HEK293 (cell line): ENCODE data around the gene MORF4L1.

ENCODE experiments used
- CTCF ChIA-PET: fragments of 350-600 bp; formaldehyde crosslinking; extraction: SDS; loops from one replicate; lab custom pipeline; 2021; ENCODE audit warnings: antibody characterized with exemption; lab: Yijun Ruan, JAX
- POLR2A ChIA-PET: fragments of 300-600 bp; formaldehyde crosslinking; extraction: SDS; loops from one replicate; lab custom pipeline; 2020; ENCODE audit warnings: antibody characterized with exemption, inconsistent platforms; lab: Yijun Ruan, JAX
- H3K27ac ChIP-seq: fragments of 200-500 bp; sonication (Bioruptor generic); 2 replicates; pipeline ENCODE4 v1.5.1; 2014; ENCODE audit warnings: low read depth, low read length, control low read depth, inconsistent platforms; ENCODE audit errors: extremely low read depth
- H3K36me3 ChIP-seq, 2 experiments: fragments of 200-500 bp in 1 of 2; sonication (Bioruptor generic) in 1 of 2; 1 replicate in 1 of 2; 2 replicates in 1 of 2; pipeline ENCODE4 v1.5.1; 2014 to 2017; ENCODE audit warnings: inconsistent platforms in 2 of 2, low read length in 2 of 2; ENCODE audit not compliant: control insufficient read depth in 2 of 2, insufficient read depth in 1 of 2
- H3K4me1 ChIP-seq: fragments of 200-500 bp; sonication (Bioruptor generic); 2 replicates; pipeline ENCODE4 v1.5.1; 2014; ENCODE audit warnings: mild to moderate bottlenecking, low read length, inconsistent platforms; ENCODE audit not compliant: control insufficient read depth, insufficient read depth
- H3K4me3 ChIP-seq: 2 replicates; pipeline ENCODE4 v1.5.1; 2011; ENCODE audit warnings: low read depth, mild to moderate bottlenecking, control low read depth, low read length, moderate library complexity
- H3K9me3 ChIP-seq: fragments of 200-500 bp; sonication (Bioruptor generic); 2 replicates; pipeline ENCODE4 v1.5.1; 2014; ENCODE audit warnings: low read depth, low read length, inconsistent platforms; ENCODE audit not compliant: control insufficient read depth, insufficient read depth
- INSM2 ChIP-seq: fragments of 450-650 bp; formaldehyde crosslinking; IDR thresholded peaks from 2 replicates; pipeline ENCODE4 v1.5.1; 2016; ENCODE audit warnings: missing biosample characterization, missing genetic modification characterization
- KLF10 ChIP-seq: fragments of 450-650 bp; IDR thresholded peaks from 2 replicates; pipeline ENCODE4 v1.5.1; 2018; ENCODE audit warnings: missing biosample characterization, mild to moderate bottlenecking, missing genetic modification characterization
- KLF17 ChIP-seq: fragments of 450-650 bp; formaldehyde crosslinking; IDR thresholded peaks from 2 replicates; pipeline ENCODE4 v1.5.1; 2016; ENCODE audit warnings: missing biosample characterization, missing genetic modification characterization
- SCRT1 ChIP-seq: fragments of 450-650 bp; formaldehyde crosslinking; IDR thresholded peaks from 2 replicates; pipeline ENCODE4 v1.5.1; 2016; ENCODE audit warnings: missing biosample characterization, missing genetic modification characterization, borderline replicate concordance
- ZBTB49 ChIP-seq: fragments of 450-650 bp; formaldehyde crosslinking; IDR thresholded peaks from 2 replicates; pipeline ENCODE4 v1.5.1; 2016; ENCODE audit warnings: missing biosample characterization, missing genetic modification characterization, low read depth
- ZFP41 ChIP-seq: fragments of 450-650 bp; formaldehyde crosslinking; IDR thresholded peaks from 2 replicates; pipeline ENCODE4 v1.5.1; 2016; ENCODE audit warnings: missing biosample characterization, missing genetic modification characterization, borderline replicate concordance
- ZFP69B ChIP-seq: fragments of 450-650 bp; formaldehyde crosslinking; IDR thresholded peaks from 2 replicates; pipeline ENCODE4 v1.5.1; 2016; ENCODE audit warnings: missing biosample characterization, missing genetic modification characterization
- ZIC2 ChIP-seq: fragments of 450-650 bp; formaldehyde crosslinking; IDR thresholded peaks from 2 replicates; pipeline ENCODE4 v1.5.1; 2016; ENCODE audit warnings: missing biosample characterization, missing genetic modification characterization
- ZNF112 ChIP-seq: fragments of 450-650 bp; formaldehyde crosslinking; IDR thresholded peaks from 2 replicates; pipeline ENCODE4 v1.5.0; 2017; ENCODE audit warnings: missing biosample characterization, missing genetic modification characterization
- ZNF114 ChIP-seq: fragments of 450-650 bp; formaldehyde crosslinking; IDR thresholded peaks from 2 replicates; pipeline ENCODE4 v1.5.0; 2017; ENCODE audit warnings: missing biosample characterization, missing genetic modification characterization
- ZNF175 ChIP-seq: fragments of 450-650 bp; formaldehyde crosslinking; IDR thresholded peaks from 2 replicates; pipeline ENCODE4 v1.5.1; 2016; ENCODE audit warnings: missing biosample characterization, missing genetic modification characterization
- ZNF184 ChIP-seq: fragments of 450-650 bp; IDR thresholded peaks from 2 replicates; pipeline ENCODE4 v1.5.1; 2018; ENCODE audit warnings: missing biosample characterization, mild to moderate bottlenecking, missing genetic modification characterization
- ZNF2 ChIP-seq: fragments of 450-650 bp; formaldehyde crosslinking; IDR thresholded peaks from 2 replicates; pipeline ENCODE4 v1.5.1; 2016; ENCODE audit warnings: missing biosample characterization, missing genetic modification characterization
- ZNF214 ChIP-seq: fragments of 450-650 bp; formaldehyde crosslinking; IDR thresholded peaks from 2 replicates; pipeline ENCODE4 v1.5.1; 2017; ENCODE audit warnings: missing biosample characterization, mild to moderate bottlenecking, missing genetic modification characterization, borderline replicate concordance
- ZNF521 ChIP-seq: fragments of 450-650 bp; formaldehyde crosslinking; IDR thresholded peaks from 2 replicates; pipeline ENCODE4 v1.5.1; 2017; ENCODE audit warnings: missing biosample characterization, mild to moderate bottlenecking, missing genetic modification characterization
- ZNF558 ChIP-seq: fragments of 450-650 bp; formaldehyde crosslinking; IDR thresholded peaks from 2 replicates; pipeline ENCODE4 v1.5.1; 2016; ENCODE audit warnings: missing biosample characterization, missing genetic modification characterization
- ZNF561 ChIP-seq: fragments of 450-650 bp; IDR thresholded peaks from 2 replicates; pipeline ENCODE4 v1.5.1; 2018; ENCODE audit warnings: missing biosample characterization, missing genetic modification characterization, borderline replicate concordance
- ZNF621 ChIP-seq: fragments of 450-650 bp; formaldehyde crosslinking; IDR thresholded peaks from 2 replicates; pipeline ENCODE4 v1.5.1; 2017; ENCODE audit warnings: missing biosample characterization, missing genetic modification characterization
- ZNF626 ChIP-seq: fragments of 450-650 bp; sonication (Bioruptor Pico); formaldehyde crosslinking; IDR thresholded peaks from 2 replicates; pipeline ENCODE4 v1.5.1; 2018; ENCODE audit warnings: missing biosample characterization, missing genetic modification characterization, inconsistent platforms
- ZNF658 ChIP-seq: fragments of 450-650 bp; formaldehyde crosslinking; IDR thresholded peaks from 2 replicates; pipeline ENCODE4; 2016; ENCODE audit warnings: missing biosample characterization, missing genetic modification characterization
- ZNF747 ChIP-seq: fragments of 450-650 bp; formaldehyde crosslinking; IDR thresholded peaks from 2 replicates; pipeline ENCODE4 v1.5.1; 2016; ENCODE audit warnings: missing biosample characterization, missing genetic modification characterization
- ZNF785 ChIP-seq: fragments of 450-650 bp; formaldehyde crosslinking; IDR thresholded peaks from 2 replicates; pipeline ENCODE4 v1.5.1; 2016; ENCODE audit warnings: missing biosample characterization, missing genetic modification characterization
- ZNF791 ChIP-seq: fragments of 450-650 bp; formaldehyde crosslinking; IDR thresholded peaks from 2 replicates; pipeline ENCODE4 v1.5.1; 2016; ENCODE audit warnings: missing biosample characterization, missing genetic modification characterization
- ZSCAN23 ChIP-seq: fragments of 450-650 bp; formaldehyde crosslinking; IDR thresholded peaks from 2 replicates; pipeline ENCODE4 v1.5.1; 2016; ENCODE audit warnings: missing biosample characterization, missing genetic modification characterization

MORF4L1 gene

GRCh38 chr15:78917888-78918287 is 45.2 kb downstream of the MORF4L1 start (continued):
- no peak for TF ChIP-seq ZNF184 (tag by site-specific recombination)
- TF ChIP-seq ZNF175 (tag by site-specific recombination), result no peak

GRCh38 chr15:78921517-78921916 is 48.8 kb downstream of the MORF4L1 start:
- H3K36me3 ChIP-seq, result peaks cover 43 to 54% of the 10 kb centered on the region in 2 experiments
- POLR2A ChIA-PET, result no interaction called here
- CTCF ChIA-PET, result interaction anchor here (0.6 to 2.6 kb wide), 7 partner anchors 9 to 468 kb away, joined by 3 to 9 read pairs (median 4); no protein-coding TSS in a partner anchor
- no peak overlapping the region for H3K27ac ChIP-seq
- no peak overlapping the region for H3K4me3 ChIP-seq
- H3K4me1 ChIP-seq, result no peaks in the 10 kb centered on the region
- H3K9me3 ChIP-seq, result no peaks in the 10 kb centered on the region
- no peak for TF ChIP-seq ZNF791 (tag by site-specific recombination)
- peak; percentile 71 for TF ChIP-seq ZIC2 (tag by site-specific recombination)

GRCh38 chr15:78921940-78922339 is 49.2 kb downstream of the MORF4L1 start:
- ChIA-PET POLR2A (interaction anchor here (1.0 kb wide), 1 partner anchor 49 kb away, joined by 3 read pairs; no protein-coding TSS in a partner anchor), CTCF (interaction anchor here (0.6 to 2.6 kb wide), 7 partner anchors 9 to 468 kb away, joined by 3 to 9 read pairs (median 4); no protein-coding TSS in a partner anchor)
- TF ChIP-seq ZFP69B (no peak), ZNF626 (no peak), INSM2 (tag by site-specific recombination) (no peak), ZNF214 (tag by site-specific recombination) (no peak), ZFP41 (no peak), ZBTB49 (tag by site-specific recombination) (no peak), SCRT1 (tag by site-specific recombination) (no peak), ZNF2 (tag by site-specific recombination) (no peak), ZNF112 (tag by site-specific recombination) (no peak), ZNF561 (tag by site-specific recombination) (no peak), ZSCAN23 (tag by site-specific recombination) (no peak), ZNF558 (tag by site-specific recombination) (no peak), KLF10 (tag by site-specific recombination) (no peak)
- Histone ChIP-seq H3K27ac (no peak overlapping the region), H3K9me3 (no peaks in the 10 kb centered on the region), H3K36me3 (peaks cover 41 to 58% of the 10 kb centered on the region in 2 experiments), H3K4me1 (no peaks in the 10 kb centered on the region), H3K4me3 (no peak overlapping the region)

- CTCF ChIA-PET, result interaction anchor here (1.5 to 2.6 kb wide), 4 partner anchors 10 to 105 kb away, joined by 4 to 9 read pairs (median 6); no protein-coding TSS in a partner anchor
- Histone ChIP-seq H3K9me3 (no peaks in the 10 kb centered on the region), H3K4me3 (no peak overlapping the region), H3K27ac (no peak overlapping the region), H3K36me3 (peaks cover 36 to 64% of the 10 kb centered on the region in 2 experiments), H3K4me1 (no peaks in the 10 kb centered on the region)
- POLR2A ChIA-PET, result interaction anchor here (1.0 kb wide), 1 partner anchor 48 kb away, joined by 3 read pairs; no protein-coding TSS in a partner anchor
- TF ChIP-seq ZNF114 (tag by site-specific recombination), result no peak
- no peak for TF ChIP-seq ZNF747 (tag by site-specific recombination)
- TF ChIP-seq KLF17 (tag by site-specific recombination), result no peak
- no peak for TF ChIP-seq ZNF621 (tag by site-specific recombination)
- TF ChIP-seq ZNF658 (tag by site-specific recombination), result no peak
- TF ChIP-seq ZNF626, result no peak
- TF ChIP-seq ZNF785 (tag by site-specific recombination), result no peak
- no peak for TF ChIP-seq ZNF521
These were observed 49.8 kb downstream of the MORF4L1 start for GRCh38 chr15:78922527-78922926.
